Germinal center (tissue), 1 donor: ENCODE results near the gene IQCF6.
"Not testable (repeated sequence)": the region's sequence is repeated elsewhere in the genome, so short reads cannot be mapped to it uniquely, and the experiment has no call there.

Experiments
- DNase-seq: peaks from one replicate; pipeline ENCODE4 v3.0.0; 2012; ENCODE audit warnings: mixed read lengths, low spot score

Gene IQCF6

DNA sequence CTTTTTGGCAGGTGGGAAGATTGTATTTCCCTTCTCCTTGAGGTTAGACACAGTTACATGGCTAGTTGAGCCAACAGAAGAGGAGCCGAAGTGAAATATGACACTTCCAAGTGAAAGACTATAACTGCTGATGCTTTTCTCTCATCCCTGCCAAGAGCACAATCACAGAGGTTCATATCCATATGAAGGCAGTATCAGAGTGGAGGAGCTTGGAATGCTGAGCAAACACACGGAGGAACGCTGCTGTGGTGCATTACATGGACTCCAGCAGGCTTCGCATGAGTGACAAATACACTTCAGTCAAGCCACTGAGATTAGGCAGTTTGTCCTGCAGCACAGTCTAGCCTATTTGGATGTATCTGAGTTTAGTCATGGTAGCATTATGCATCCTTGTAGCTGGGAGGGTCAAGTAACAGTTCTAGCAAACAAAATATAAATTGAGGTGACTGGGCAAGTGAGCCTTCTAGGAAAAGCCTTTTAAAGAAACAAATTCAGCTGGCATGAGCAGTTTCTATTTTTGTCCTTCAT is 5.4 kb downstream of the IQCF6 start:
- DNase-seq: no peak

DNA sequence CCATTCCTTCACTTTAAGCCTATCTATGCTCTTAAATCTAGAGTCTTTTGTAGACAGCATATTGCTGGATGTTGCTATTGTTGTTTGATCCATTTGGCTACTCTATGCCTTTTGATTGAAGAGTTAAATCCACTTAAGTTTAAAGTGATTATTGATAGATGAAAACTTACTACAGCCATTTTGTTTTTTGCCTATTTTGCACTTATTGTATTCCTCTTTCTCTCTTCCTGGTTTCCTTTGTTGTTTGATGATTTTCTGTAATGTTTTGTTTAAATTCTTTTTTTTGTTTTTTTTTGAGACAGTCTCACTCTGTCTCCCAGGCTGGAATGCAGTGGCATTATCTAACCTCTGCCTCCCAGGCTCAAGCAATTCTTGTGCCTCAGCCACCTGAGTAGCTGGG is 19.8 kb downstream of the IQCF6 start:
- DNase-seq: no peak

DNA sequence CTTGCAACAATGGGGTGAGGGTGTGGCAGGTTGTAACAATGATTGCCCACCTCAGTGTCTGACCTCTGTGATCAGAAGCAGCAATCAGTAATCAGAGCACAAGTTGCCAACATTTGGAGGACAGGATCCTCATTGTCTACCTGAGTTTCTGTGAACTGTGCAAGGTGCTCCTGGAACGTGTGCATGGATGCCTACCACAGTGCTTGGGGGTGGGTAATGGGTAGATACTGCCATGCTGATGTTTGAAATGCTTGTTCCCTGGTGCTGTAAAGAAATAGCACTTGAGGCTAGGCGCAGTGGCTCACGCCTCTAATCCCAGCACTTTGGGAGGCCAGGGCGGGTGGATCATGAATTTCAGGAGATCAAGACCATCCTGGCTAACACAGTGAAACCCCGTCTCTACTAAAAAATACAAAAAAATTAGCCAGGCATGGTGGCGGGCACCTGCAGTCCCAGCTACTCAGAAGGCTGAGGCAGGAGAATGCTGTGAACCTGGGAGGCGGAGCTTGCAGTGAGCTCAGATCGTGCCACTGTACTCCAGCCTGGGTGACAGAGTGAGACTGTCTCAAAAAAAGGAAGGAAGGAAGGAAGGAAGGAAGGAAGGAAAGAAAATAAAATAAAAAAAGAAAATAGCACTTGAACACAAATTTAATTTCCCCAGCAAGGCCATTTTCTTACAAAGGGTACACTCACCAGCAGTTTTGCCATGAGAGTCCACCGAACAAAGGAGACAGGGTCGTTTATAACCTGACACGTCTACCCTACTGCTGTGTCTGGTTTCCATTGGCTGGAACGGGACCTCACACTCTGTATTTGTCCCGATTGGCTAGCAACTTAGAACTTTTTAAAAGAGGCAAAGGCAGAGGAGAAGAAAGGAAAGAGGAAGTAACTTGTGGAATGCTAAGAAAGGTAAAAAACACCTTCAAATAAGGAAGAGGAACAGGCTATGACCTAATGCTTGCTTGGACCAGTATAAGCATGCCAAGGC is 25.0 kb downstream of the IQCF6 start:
- DNase-seq: not testable (repeated sequence)

DNA sequence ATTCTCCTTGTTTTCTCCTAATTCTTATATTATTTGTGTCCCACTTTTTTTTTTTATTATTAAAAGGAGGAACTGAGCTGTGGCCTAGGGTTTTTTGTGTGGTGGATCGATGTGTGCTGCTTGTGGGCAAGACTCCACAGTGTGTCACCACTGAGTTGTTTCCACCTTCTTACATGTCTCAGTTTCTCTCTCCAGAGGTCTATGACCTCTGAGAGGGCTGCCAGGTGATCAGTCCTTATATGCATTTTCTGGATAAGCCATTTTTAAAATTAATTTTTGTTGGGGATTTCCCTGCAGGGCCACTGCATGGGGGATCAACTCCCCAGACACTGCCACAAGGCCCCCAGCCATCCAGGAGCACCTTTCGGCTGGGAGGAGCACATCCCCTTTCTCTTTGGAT is 27.8 kb downstream of the IQCF6 start:
- no peak for DNase-seq

DNA sequence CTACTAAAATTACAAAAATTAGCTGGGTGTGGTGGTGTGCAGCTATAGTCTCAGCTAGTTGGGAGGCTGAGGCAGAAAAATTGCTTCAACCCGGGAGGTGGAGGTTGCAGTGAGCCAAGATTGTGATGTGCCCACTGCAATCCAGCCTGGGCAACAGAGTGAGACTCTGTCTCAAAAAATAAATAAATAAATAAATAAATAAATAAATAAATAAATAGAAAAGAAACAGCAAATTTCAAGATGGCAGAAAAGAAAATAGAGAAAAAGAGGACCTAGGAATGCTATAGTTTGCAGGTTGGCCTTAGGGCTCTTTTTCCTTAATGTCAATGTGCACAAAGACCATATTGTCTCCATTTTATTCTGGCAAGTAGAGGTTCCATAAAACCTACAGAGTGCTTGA is 28.2 kb downstream of the IQCF6 start:
- no peak for DNase-seq

DNA sequence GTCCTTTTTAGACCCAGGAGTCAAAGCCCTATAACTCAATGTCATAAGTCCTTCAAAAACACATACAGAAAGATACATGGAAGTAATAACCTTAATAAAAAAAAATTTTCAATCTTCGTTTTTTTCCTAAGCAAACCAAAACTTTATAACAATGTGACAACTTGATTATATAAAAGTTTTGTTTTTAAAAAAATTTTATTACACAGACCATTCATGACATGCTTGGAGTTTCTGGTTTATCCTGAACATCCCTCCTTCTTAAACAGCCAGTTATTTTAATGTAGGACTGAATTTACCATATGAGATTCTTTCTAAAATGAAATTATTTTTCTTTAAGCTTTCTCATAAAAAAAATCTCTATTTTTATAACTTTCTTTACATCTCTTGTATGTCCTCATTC is 30.7 kb downstream of the IQCF6 start:
- DNase-seq: no peak

DNA sequence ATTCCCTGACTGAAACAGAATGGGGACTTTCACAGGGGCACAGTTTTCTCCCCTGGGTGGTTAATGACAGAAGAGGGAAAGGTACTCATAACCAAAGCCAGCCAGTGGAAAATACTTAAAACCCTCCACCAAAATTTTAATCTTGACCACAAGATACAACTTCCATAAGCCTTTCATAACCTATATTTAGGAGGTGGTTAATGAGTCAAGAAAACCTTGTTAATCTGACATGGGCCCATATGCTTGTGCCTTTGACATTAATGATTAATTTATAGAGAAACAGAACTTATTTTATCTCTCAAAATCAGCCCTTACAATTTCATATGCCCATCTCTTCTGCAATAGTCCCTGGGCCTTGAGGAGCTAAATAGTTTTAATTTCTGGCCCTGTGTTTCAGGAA is 31.2 kb downstream of the IQCF6 start:
- no peak for DNase-seq

DNA sequence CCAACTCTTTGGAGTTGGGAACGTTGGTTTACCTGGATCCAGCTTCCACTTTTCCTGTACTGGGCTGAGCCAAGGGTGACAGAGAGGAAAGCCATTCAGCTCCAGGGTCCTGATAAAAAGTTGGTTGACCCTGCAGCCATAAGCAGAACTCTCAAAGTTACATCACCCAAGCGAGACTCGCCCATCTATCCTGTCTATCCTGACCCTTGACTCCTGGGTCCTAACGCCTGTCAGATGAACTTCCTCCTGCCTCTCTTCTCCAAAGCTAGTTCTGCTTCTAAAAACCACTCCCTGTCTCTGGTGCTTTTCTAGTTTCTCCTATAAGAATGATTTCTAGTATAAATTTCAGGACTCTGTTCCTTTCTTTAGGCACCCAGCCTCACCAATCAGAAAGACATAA is 36.1 kb downstream of the IQCF6 start:
- DNase-seq: not testable (repeated sequence)

DNA sequence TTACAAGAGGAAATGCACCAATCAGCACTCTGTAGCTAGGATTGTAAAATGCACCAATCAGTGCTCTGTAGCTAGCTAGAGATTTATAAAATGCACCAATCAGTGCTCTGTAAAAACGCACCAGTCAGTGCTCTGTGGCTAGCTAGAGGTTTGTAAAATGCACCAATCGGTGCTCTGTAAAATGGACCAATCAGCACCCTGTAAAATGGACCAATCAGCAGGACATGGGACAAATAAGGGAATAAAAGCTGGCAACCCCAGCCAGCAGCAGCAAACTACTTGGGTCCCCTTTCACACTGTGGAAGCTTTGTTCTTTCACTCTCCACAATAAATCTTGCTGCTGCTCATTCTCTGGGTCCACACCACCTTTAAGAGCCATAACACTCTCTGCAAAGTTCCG is 36.7 kb downstream of the IQCF6 start:
- DNase-seq: not testable (repeated sequence)

DNA sequence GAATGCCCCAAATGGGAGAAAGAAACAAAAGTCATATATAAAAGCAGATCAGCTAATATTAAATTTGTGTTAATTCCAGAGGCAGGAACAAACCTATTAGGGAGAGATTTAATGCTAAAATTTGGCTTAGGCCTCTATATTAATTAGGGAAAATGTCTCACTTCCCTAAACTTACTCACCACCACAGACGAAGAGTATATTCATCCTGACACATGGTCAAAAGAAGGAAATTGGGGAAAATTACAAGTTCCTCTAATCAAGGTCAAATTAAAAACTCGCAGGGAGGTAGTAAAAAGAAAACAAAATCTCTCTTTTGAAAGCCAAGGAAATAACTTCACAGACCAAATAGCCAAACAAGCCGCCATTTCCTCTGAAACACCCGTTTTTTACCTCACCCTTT is 39.9 kb downstream of the IQCF6 start:
- no peak for DNase-seq

DNA sequence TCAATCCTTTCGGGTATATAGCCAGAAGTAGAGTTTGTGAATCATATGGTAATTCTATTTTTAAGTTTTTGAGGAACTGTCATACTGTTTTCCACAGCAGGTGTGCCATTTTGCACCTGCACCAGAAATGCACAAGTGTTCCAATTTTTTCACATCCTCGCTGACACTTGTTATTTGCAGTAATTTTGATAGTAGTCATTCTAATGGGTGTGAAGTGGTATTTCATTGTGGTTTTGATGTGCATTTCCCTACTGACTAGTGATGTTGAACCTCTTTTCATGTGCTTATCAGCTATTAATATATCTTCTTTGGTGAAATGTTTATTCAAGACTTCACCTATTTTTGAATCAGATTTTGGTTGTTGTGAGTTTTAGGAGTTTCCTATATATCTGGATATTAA is 43.1 kb downstream of the IQCF6 start:
- DNase-seq: no peak

DNA sequence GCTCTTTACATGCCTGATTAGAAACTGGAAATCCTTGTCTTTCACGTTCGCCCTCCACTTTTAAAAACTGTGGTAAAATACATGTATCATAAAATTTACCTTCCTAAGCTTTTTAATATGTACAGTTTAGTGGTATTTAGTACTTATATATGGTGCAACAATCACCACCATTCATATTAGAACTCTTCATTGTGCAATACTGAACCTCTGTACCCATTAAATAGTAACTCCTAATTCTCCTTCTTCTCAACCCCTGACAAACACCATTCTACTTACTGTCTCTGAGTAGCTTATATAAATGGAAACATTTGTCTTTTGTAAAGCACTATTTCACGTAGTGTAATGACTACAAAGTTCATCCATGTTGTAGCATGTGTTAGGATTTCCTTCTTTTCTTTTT is 44.0 kb downstream of the IQCF6 start:
- DNase-seq: no peak

DNA sequence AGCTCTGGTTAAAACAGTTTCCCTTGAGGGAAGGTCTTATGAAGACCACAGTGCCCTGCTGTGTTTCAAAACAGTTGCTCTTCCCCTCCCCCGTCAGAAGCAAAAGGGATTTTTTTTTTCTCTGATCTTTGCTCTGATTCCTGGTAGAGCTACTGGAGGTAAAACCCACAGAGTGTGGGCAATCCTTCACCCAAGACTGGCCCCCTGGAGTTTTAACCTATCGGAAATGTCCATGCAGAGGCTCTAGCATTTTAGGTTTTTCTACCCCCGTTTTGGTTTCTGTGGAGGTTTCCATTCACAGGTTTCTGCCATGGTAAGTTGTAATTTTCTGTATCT is 44.5 kb downstream of the IQCF6 start:
- DNase-seq: no peak

DNA sequence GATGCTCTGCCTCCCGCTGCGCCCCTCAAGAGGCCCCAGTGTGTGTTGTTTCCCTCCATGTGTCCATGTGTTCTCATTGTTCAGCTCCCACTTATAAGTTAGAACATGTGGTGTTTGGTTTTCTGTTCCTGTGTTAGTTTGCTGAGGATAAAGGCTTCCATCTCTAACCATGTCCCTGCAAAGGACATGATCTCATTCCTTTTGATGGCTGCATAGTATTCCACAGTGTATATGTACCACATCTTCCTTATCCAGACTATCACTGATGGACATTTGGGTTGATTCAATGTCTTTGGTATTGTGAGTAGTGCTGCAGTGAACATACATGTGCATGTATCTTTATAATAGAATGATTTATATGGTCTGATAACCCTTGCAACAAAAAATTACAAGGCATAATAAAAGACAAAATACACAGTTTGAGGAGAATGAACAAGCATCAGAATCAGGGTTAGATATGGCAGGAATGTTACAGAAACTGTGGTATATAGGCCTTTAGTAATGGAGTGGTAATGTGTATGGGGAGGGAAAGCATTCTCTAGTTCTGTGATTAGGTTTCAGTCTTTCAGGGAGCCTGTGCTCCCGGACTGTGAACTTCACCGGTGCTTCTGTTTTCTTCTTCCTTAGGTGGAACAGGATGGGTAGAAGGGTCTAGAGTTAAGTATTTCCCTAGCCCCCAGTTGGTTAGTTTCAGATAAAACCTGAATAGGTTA is 45.0 kb downstream of the IQCF6 start:
- no peak for DNase-seq

DNA sequence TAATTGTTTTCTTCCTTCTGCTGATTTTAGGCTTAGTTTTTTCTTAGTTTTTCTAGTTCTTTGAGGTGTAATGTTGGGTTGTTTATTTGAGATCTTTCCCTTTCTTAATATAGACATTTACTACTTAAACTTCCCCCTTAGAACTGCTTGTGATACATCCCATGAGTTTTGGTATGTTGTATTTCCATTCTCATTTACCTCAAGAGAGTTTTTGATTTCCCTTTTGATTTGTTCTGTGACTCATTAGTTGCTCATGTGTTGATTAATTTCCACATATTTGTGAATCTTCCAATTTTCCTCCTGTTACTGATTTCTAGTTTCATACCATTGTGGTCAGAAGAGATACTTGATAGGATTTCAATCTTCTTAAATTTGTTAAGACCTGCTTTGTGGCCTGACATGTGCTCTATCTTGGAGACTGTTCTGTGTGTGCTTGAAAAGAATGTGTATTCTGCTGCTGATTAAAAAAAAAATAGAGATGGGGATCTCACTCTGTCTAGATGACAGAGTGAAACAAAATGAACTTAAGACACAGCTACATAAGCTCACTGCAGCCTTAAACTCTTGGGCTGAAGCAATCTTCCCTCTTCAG is 49.9 kb downstream of the IQCF6 start:
- no peak for DNase-seq
